ENCODE data around the gene TACC3. TPM values are rescaled to one million over a fixed set of nuclear protein-coding genes. Genes with fewer than 3 reads are reported as not detected.

TACC3 gene
- total and polyA plus RNA-seq, 2 of the 8 experiments (the other 6 are each of a cell fraction or from before 2014, with no cell fraction given) = 73.8 to 148 TPM

GRCh38 chr4:1768367-1769034, 47.2 kb downstream of the TACC3 start:
- H3K4me1 ChIP-seq (replicated peaks in 1 of 4; ENCODE audit: control insufficient read depth in 3 of 4, insufficient read depth in 4 of 4, low read length in 3 of 4) = peaks cover 5 to 44% (median 30%) of the 10 kb centered on the region in 4 experiments
- peak overlapping the region; percentile 30 to 70 for H3K4me2 ChIP-seq (ENCODE audit: insufficient read depth in 1 of 2, low read depth in 2 of 2, low read length in 2 of 2)
- TF ChIP-seq SP1 (IDR thresholded peaks at IDR 0.05; ENCODE audit: low read depth, low read length) = no peak
- TF ChIP-seq SUZ12 (IDR thresholded peaks at IDR 0.05; ENCODE audit: low read length) = 0 out of 2 replicates have a peak, but pooled peaks have one; percentile 26
- no peak for TF ChIP-seq FOSL1 (IDR thresholded peaks at IDR 0.05; ENCODE audit: insufficient read depth, low read depth, low read length)
- TF ChIP-seq BACH1 (IDR thresholded peaks at IDR 0.05; ENCODE audit: low read length) = no peak
- no peak for TF ChIP-seq RBBP5 (IDR thresholded peaks at IDR 0.05; ENCODE audit: borderline replicate concordance, low read depth, low read length)
- no peak for TF ChIP-seq PHF8 (conservative IDR thresholded peaks at IDR 0.05; ENCODE audit: low read depth, low read length)
- peak; percentile 39; the same call in 1 of the 2 replicates for TF ChIP-seq E2F6 (IDR thresholded peaks at IDR 0.05)
- no peak for TF ChIP-seq TBP (IDR thresholded peaks at IDR 0.05; ENCODE audit: low read depth, low read length)
- no peak for TF ChIP-seq ZNF274 (IDR thresholded peaks at IDR 0.05; ENCODE audit: borderline replicate concordance, extremely low read depth, low read length)
- peak; percentile 31; the same call in 1 of the 2 replicates for TF ChIP-seq MAX (IDR thresholded peaks at IDR 0.05)
- no peak for TF ChIP-seq SP4 (IDR thresholded peaks at IDR 0.05; ENCODE audit: low read length)

More at GRCh38 chr4:1768367-1769034, 47.2 kb downstream of the TACC3 start:
- H3K79me1 ChIP-seq (ENCODE audit: low read depth, low read length) = no peaks in the 10 kb centered on the region
- H3K27ac ChIP-seq (ENCODE audit: low read depth, low read length) = no peak overlapping the region
- peak overlapping the region; percentile 26; the same call in 1 of the 2 replicates for H2BK5ac ChIP-seq (ENCODE audit: low read depth, low read length)
- no peak overlapping the region for H3K23ac ChIP-seq (ENCODE audit: insufficient read length)
- no peak overlapping the region for H2BK15ac ChIP-seq (ENCODE audit: low read length)
- FAIRE-seq (no peak), DNase-seq (ENCODE audit: low read depth in 1 of 2, low spot score in 2 of 2) (no peak)
- no peaks in the 10 kb centered on the region for H3K36me3 ChIP-seq (ENCODE audit: control insufficient read depth in 2 of 4, insufficient read depth in 4 of 4, low read length in 3 of 4)
- H4K91ac ChIP-seq (replicated peaks; ENCODE audit: insufficient read length, low read length) = no peak overlapping the region
- 74% methylated on average over 23 of the region's 23 CpGs; no CpG with 5 or more reads in 1 of the 2 experiments for WGBS, 2 experiments (ENCODE audit: extremely low coverage in 1 of 2, insufficient coverage in 1 of 2, insufficient read length in 1 of 2, insufficient replicate concordance in 2 of 2, low coverage in 1 of 2, low lambda C conversion rate in 2 of 2, missing lambda C conversion rate in 1 of 2)
- H3K4ac ChIP-seq (replicated peaks; ENCODE audit: insufficient read length, low read depth, low read length) = no peak overlapping the region
- no peaks in the 10 kb centered on the region for H3K79me2 ChIP-seq (ENCODE audit: control insufficient read depth in 1 of 2, insufficient read depth in 2 of 2, low read length in 2 of 2)
- peak overlapping the region; percentile 83; the same call in 1 of the 2 replicates for H4K8ac ChIP-seq (ENCODE audit: extremely low read depth, insufficient read depth, low read length)
- no peak overlapping the region for H2AK5ac ChIP-seq (ENCODE audit: low read depth, low read length)
- H3K27me3 ChIP-seq (replicated peaks in 1 of 4; ENCODE audit: control insufficient read depth in 3 of 4, extremely low read depth in 1 of 4, insufficient read depth in 3 of 4, low read length in 3 of 4) = peaks cover 0 to 5% (median 0%) of the 10 kb centered on the region in 4 experiments; a peak in 2 of 7 replicates
- peak overlapping the region in 3 of 4 experiments; percentile 19 to 49 (median 32); a peak in 6 of 8 replicates for H3K4me3 ChIP-seq (ENCODE audit: extremely low read depth in 1 of 4, insufficient read depth in 2 of 4, low read depth in 3 of 4, low read length in 4 of 4)
- no peak overlapping the region; the same call in 1 of the 2 replicates for H2BK12ac ChIP-seq (ENCODE audit: low read depth, low read length)
- no peaks in the 10 kb centered on the region for H4K20me1 ChIP-seq (replicated peaks in 1 of 2; ENCODE audit: control insufficient read depth in 1 of 2, insufficient read depth in 2 of 2, low read length in 2 of 2)
- no peak overlapping the region for H3K9ac ChIP-seq (replicated peaks in 1 of 4; ENCODE audit: extremely low read depth in 1 of 4, low read depth in 3 of 4, low read length in 3 of 4)
- H3K9me3 ChIP-seq (ENCODE audit: insufficient read depth in 2 of 2, low read depth in 1 of 2, low read length in 1 of 2) = no peaks in the 10 kb centered on the region
- H2BK120ac ChIP-seq (replicated peaks; ENCODE audit: low read depth, low read length) = no peak overlapping the region
- H4K5ac ChIP-seq (ENCODE audit: insufficient read length, low read depth, low read length) = no peak overlapping the region
- POLR2A ChIA-PET (ENCODE audit: partially characterized antibody) = interaction anchor here (1.0 to 17.2 kb wide), 9 partner anchors 8 to 41 kb away, joined by 3 to 170 read pairs (median 6); partner anchors contain the start of gene FGFR3
- H3K14ac ChIP-seq (ENCODE audit: insufficient read length) = no peak overlapping the region
- H3K18ac ChIP-seq (ENCODE audit: extremely low read depth, low read length) = peak overlapping the region; percentile 87
- no peak overlapping the region for H2AFZ ChIP-seq (ENCODE audit: low read length)
- CTCF ChIA-PET (ENCODE audit: partially characterized antibody) = interaction anchor here (1.0 to 71.2 kb wide), 4 partner anchors 4 to 111 kb away, joined by 3 to 2507 read pairs (median 1256); partner anchors contain the start of gene FGFR3
- H3K23me2 ChIP-seq (ENCODE audit: low read depth, low read length) = peaks cover 4% of the 10 kb centered on the region; the same call in 1 of the 2 replicates
- H3K56ac ChIP-seq (replicated peaks; ENCODE audit: insufficient read length, low read depth, low read length) = no peak overlapping the region
- no peak overlapping the region for H2BK20ac ChIP-seq (ENCODE audit: low read length)
